ENCODE data around the gene PRKN. TPM values are rescaled to one million over a fixed set of nuclear protein-coding genes. Genes with fewer than 3 reads are reported as not detected.
"Not testable (repeated sequence)": the region's sequence is repeated elsewhere in the genome, so short reads cannot be mapped to it uniquely, and the experiment has no call there.

The PRKN gene
- total and polyA plus RNA-seq, 2 donors: 3.5 to 6.5 TPM

GRCh38 chr6:162560891-162561290, 166.7 kb downstream of the PRKN start:
- no peaks in the 10 kb centered on the region for H3K36me3 ChIP-seq (ENCODE audit: insufficient read depth)
- no peak overlapping the region for H3K4me3 ChIP-seq (ENCODE audit: low read depth, low read length)
- WGBS: 82% methylated on average over 8 of the region's 8 CpGs
- H3K4me1 ChIP-seq (ENCODE audit: insufficient read depth): no peaks in the 10 kb centered on the region
- no peak overlapping the region for H3K27ac ChIP-seq (ENCODE audit: low read depth)
- DNase-seq (ENCODE audit: extremely low spot score): no peak

DNA sequence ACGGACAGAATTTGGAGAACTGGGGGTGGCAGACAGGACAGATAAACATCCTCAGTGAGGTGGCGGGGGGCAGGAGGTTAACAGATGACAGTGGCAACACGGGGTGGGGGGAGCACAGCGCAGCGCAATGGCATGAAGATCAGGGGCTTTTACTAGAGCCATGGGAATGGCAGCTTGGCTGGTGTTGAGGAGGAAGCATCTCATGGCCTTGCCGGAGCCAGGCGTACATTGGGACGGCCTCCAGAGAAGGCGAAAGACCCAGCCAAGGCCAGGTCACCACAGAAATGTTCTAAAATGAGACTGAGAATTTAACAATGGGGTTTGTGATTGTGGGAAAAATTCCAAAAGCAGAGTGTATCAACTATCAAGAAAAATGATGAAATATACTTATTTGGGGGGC, 173.0 kb downstream of the PRKN start:
- 91% methylated on average over 9 of the region's 9 CpGs for whole genome bisulfite sequencing

GRCh38 chr6:162546905-162547304, 180.7 kb downstream of the PRKN start:
- Histone ChIP-seq H3K36me3 (ENCODE audit: insufficient read depth) (no peaks in the 10 kb centered on the region), H3K27ac (ENCODE audit: low read depth) (no peak overlapping the region), H3K4me3 (ENCODE audit: low read depth, low read length) (no peak overlapping the region), H3K4me1 (ENCODE audit: insufficient read depth) (no peaks in the 10 kb centered on the region)
- no peak for DNase-seq (ENCODE audit: extremely low spot score)
- WGBS: 74% methylated on average over 4 of the region's 4 CpGs

More for the DNA sequence above, 173.0 kb downstream of the PRKN start:
- no peaks in the 10 kb centered on the region for H3K36me3 ChIP-seq (ENCODE audit: insufficient read depth)
- no peak for DNase-seq (ENCODE audit: extremely low spot score)
- H3K4me1 ChIP-seq (ENCODE audit: insufficient read depth): no peaks in the 10 kb centered on the region
- H3K27ac ChIP-seq (ENCODE audit: low read depth): no peak overlapping the region
- no peak overlapping the region for H3K4me3 ChIP-seq (ENCODE audit: low read depth, low read length)

- H3K27ac ChIP-seq (ENCODE audit: low read depth): no peak overlapping the region
- H3K36me3 ChIP-seq (ENCODE audit: insufficient read depth): no peaks in the 10 kb centered on the region
- 85% methylated on average over 6 of the region's 6 CpGs for WGBS
- H3K4me1 ChIP-seq (ENCODE audit: insufficient read depth): no peaks in the 10 kb centered on the region
- no peak for DNase-seq (ENCODE audit: extremely low spot score)
- no peak overlapping the region for H3K4me3 ChIP-seq (ENCODE audit: low read depth, low read length)
Measured at GRCh38 chr6:162543221-162543620, 184.3 kb downstream of the PRKN start.

DNA sequence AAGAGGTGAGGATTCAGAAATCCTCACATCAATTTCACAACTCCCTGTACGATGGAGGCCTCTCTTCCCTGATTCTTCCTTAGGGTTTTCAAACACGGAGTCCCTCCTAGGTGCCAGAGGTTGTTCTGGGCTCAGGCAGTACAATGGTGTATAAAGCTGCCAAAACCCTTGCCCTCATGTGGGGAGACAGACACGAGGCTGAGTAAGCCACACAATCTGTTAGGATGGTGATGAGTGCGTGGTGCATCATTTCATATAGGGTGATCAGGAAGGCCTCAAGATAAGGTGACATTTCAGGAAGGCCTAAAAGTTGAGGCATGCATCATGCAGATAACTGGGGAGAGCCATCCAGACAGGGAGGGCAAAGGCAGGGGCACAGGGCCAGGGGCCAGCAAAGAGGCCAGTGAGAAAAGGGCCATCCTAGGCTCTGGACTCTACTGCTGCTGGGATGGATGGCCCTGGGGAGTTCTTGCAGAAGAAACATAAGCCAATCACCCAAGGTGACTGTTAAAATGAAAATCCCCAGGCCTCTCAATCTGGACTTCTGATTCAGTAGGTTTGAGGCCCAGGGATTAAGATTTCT, 186.5 kb downstream of the PRKN start:
- WGBS: 90% methylated on average over 4 of the region's 4 CpGs

DNA sequence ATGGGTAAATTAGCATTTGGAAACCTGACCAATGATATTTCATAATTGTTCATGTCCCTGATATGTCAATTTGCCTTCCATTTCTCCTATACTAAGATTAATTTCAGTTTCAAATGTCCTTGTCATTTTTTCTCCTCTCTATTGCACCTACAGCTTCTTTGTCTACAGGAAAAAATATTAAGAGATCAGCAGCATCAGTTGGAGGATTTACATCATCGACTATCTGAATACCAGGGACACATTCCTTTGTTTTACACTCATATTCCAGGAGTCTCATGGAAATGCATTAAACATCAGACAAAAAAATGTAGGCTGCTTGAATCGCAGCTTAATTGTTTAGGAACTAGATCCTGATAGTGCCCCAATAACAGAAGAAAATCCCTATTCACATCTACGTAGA, 188.2 kb downstream of the PRKN start:
- DNase-seq (ENCODE audit: extremely low spot score): no peak
- WGBS: 61% methylated on average over 3 of the region's 3 CpGs
- Histone ChIP-seq H3K4me1 (ENCODE audit: insufficient read depth) (no peaks in the 10 kb centered on the region), H3K27ac (ENCODE audit: low read depth) (no peak overlapping the region), H3K4me3 (ENCODE audit: low read depth, low read length) (no peak overlapping the region), H3K36me3 (ENCODE audit: insufficient read depth) (no peaks in the 10 kb centered on the region)

More for the DNA sequence above, 186.5 kb downstream of the PRKN start:
- Histone ChIP-seq H3K36me3 (ENCODE audit: insufficient read depth) (no peaks in the 10 kb centered on the region), H3K27ac (ENCODE audit: low read depth) (no peak overlapping the region), H3K4me1 (ENCODE audit: insufficient read depth) (no peaks in the 10 kb centered on the region), H3K4me3 (ENCODE audit: low read depth, low read length) (no peak overlapping the region)
- no peak for DNase-seq (ENCODE audit: extremely low spot score)

DNA sequence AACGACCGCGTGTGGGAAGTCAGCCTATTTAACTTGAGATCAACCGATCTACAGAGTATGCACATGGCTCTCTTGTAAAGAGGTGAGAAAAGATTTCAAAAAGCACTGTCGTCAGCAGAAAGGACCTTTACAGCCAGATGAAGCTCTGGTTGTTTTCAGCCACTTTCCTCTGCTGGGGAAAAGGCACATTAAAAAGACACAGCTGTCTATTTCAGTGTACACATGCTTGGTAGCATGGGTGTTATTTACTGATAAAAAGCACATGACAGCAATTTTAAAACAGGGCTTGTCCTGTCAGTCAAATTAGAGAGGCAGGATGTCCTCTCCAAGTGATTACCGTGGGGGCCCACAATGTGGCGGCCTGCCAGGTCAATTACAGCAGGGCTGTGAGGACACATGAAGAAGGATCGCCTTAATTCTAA, 188.9 kb downstream of the PRKN start:
- DNase-seq (ENCODE audit: extremely low spot score): peak; percentile 18
- H3K36me3 ChIP-seq (ENCODE audit: insufficient read depth): no peaks in the 10 kb centered on the region
- WGBS: 25% methylated on average over 8 of the region's 8 CpGs
- H3K27ac ChIP-seq (ENCODE audit: low read depth): no peak overlapping the region
- H3K4me1 ChIP-seq (ENCODE audit: insufficient read depth): no peaks in the 10 kb centered on the region
- H3K4me3 ChIP-seq (ENCODE audit: low read depth, low read length): no peak overlapping the region

DNA sequence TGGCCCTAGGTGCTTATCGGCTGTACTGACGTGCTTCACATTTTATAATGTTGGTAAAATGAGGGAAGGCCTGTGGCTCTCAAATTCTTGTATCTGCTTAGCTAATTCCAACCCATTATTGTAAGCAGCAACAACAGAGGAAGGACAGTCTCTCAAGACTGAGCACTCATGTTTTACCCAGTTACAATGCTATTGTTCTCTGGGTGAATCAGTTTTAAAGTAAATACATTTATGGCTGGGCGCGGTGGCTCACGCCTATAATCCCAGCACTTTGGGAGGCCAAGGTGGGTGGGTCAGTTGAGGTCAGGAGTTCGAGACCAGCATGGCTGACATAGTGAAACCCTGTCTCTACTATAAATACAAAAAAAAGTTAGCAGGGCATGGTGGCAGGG, 194.6 kb downstream of the PRKN start:
- no peak for DNase-seq (ENCODE audit: extremely low spot score)

GRCh38 chr6:162532283-162533008, 195.1 kb downstream of the PRKN start:
- 53% methylated on average over 9 of the region's 9 CpGs for WGBS
- no peak for DNase-seq (ENCODE audit: extremely low spot score)
- H3K36me3 ChIP-seq (ENCODE audit: insufficient read depth): peaks cover 2% of the 10 kb centered on the region
- no peaks in the 10 kb centered on the region for H3K4me1 ChIP-seq (ENCODE audit: insufficient read depth)
- no peak overlapping the region for H3K4me3 ChIP-seq (ENCODE audit: low read depth, low read length)
- H3K27ac ChIP-seq (ENCODE audit: low read depth): no peak overlapping the region

More for the DNA sequence above, 194.6 kb downstream of the PRKN start:
- no peak overlapping the region for H3K4me3 ChIP-seq (ENCODE audit: low read depth, low read length)
- H3K4me1 ChIP-seq (ENCODE audit: insufficient read depth): no peaks in the 10 kb centered on the region
- no peak overlapping the region for H3K27ac ChIP-seq (ENCODE audit: low read depth)
- WGBS: 79% methylated on average over 6 of the region's 6 CpGs
- H3K36me3 ChIP-seq (ENCODE audit: insufficient read depth): no peaks in the 10 kb centered on the region

DNA sequence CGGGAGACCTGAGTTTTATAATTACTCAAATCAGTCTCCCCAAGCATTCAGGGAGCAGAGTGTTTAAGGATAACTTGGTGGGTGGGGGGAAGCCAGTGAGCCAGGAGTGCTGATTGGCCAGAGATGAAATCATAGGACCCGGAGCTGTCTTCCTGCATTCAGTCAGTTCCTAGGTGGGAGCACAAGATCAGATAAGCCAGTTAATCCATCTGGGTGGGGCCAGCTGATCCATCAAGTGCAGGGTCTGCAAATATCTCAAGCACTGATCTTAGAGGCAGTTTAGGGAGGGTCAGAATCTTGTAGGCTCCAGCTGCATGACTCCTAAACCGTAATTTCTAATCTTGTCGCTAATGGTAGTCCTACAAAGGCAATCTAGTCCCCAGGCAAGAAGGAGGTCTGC, 196.2 kb downstream of the PRKN start:
- DNase-seq (ENCODE audit: extremely low spot score); H3K4me3 ChIP-seq (ENCODE audit: low read depth, low read length); H3K27ac ChIP-seq (ENCODE audit: low read depth); H3K36me3 ChIP-seq (ENCODE audit: insufficient read depth); H3K4me1 ChIP-seq (ENCODE audit: insufficient read depth): not testable (repeated sequence)
- 84% methylated on average over 4 of the region's 4 CpGs for WGBS

GRCh38 chr6:162528538-162528937, 199.0 kb downstream of the PRKN start:
- Histone ChIP-seq H3K36me3 (ENCODE audit: insufficient read depth) (peaks cover 2% of the 10 kb centered on the region), H3K4me3 (ENCODE audit: low read depth, low read length) (no peak overlapping the region), H3K27ac (ENCODE audit: low read depth) (no peak overlapping the region), H3K4me1 (ENCODE audit: insufficient read depth) (no peaks in the 10 kb centered on the region)
- DNase-seq (ENCODE audit: extremely low spot score): no peak
- 90% methylated on average over 6 of the region's 6 CpGs for WGBS

DNA sequence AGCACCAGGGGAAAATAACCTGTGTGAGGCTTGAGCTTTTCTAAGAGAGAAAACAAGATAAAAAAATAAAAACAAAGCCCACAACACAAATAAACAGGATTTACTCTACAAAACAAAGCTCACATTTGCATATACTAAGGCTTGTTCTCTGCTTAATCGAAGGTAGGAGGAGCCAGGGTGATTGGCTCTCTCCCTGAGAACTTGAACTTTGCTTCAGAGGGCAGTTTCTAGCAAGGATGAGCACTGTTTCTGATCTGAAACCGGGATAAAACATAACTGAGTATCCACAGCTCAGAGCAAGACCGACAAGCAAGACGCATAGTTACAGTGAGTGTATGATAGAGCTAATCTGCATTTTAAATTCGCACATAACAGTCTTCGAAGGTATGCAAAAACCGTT, 200.6 kb downstream of the PRKN start:
- 80% methylated on average over 7 of the region's 7 CpGs for WGBS
- H3K4me1 ChIP-seq (ENCODE audit: insufficient read depth): no peaks in the 10 kb centered on the region
- H3K36me3 ChIP-seq (ENCODE audit: insufficient read depth): peaks cover 2% of the 10 kb centered on the region
- H3K4me3 ChIP-seq (ENCODE audit: low read depth, low read length): no peak overlapping the region
- DNase-seq (ENCODE audit: extremely low spot score): no peak
- no peak overlapping the region for H3K27ac ChIP-seq (ENCODE audit: low read depth)

DNA sequence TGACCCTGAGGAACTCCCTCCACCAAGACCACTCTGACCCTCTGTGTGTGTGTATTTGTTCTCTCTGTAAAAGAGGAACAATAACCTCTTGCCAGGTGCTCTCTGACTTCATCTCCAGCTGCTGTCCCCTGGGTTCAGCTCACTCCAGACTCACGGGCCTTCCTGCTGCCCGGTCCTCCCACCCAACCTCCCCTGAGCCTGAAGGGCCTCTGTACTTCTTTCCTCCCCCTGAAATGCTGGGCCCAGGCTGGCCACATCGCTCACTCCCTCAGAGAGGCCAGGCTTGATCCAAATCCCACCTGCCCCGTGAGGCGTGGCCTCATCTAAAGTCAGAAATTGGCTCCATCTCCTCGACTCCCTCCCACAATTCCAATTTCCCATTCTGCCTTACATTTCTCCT, 202.4 kb downstream of the PRKN start:
- Histone ChIP-seq H3K4me3 (ENCODE audit: low read depth, low read length) (no peak overlapping the region), H3K27ac (ENCODE audit: low read depth) (no peak overlapping the region), H3K4me1 (ENCODE audit: insufficient read depth) (no peaks in the 10 kb centered on the region), H3K36me3 (ENCODE audit: insufficient read depth) (peaks cover 2% of the 10 kb centered on the region)
- WGBS: 84% methylated on average over 6 of the region's 6 CpGs
- DNase-seq (ENCODE audit: extremely low spot score): no peak

DNA sequence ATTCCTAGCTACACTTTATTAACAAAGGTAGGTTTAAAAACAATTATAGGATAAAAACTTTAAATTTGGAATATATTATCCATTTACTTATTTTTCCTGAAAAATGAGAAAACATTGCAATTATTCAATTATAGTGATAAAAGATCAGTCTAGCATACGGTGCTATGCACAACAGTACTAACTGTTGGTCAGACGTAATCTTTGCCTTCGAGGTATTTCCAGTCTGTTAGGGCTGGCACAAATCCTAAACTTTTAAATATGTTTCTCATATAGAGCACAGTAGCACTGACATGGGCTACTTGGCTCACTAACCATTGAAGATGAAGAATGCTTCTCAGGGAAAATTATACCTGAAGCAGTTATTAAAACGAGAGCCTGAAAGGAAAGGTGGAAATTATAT, 214.8 kb downstream of the PRKN start:
- H3K36me3 ChIP-seq (ENCODE audit: insufficient read depth): no peaks in the 10 kb centered on the region
- no peak overlapping the region for H3K27ac ChIP-seq (ENCODE audit: low read depth)
- no peak overlapping the region for H3K4me3 ChIP-seq (ENCODE audit: low read depth, low read length)
- no peak for DNase-seq (ENCODE audit: extremely low spot score)
- WGBS: 73% methylated on average over 4 of the region's 4 CpGs
- H3K4me1 ChIP-seq (ENCODE audit: insufficient read depth): peaks cover 1% of the 10 kb centered on the region
